ENCODE results near the gene SELENOO.

Gene SELENOO

GRCh38 chr22:50206599-50206998, 5.8 kb downstream of the SELENOO start:
- H2BK120ac ChIP-seq (ENCODE audit: low read depth, low read length): no peak overlapping the region
- H3K9me3 ChIP-seq (replicated peaks in 1 of 2; ENCODE audit: control insufficient read depth in 2 of 2, insufficient read depth in 1 of 2, low read depth in 1 of 2, low read length in 2 of 2): peaks cover 2 to 14% of the 10 kb centered on the region in 2 donors
- no peak overlapping the region for H4K91ac ChIP-seq (ENCODE audit: low read depth, low read length, poor library complexity)
- peak overlapping the region; percentile 90 for H3K14ac ChIP-seq (ENCODE audit: low read length)
- peaks cover 7 to 16% of the 10 kb centered on the region in 2 donors for H3K4me1 ChIP-seq (ENCODE audit: control insufficient read depth in 2 of 2, insufficient read depth in 1 of 2, low read depth in 1 of 2, low read length in 2 of 2)
- H4K8ac ChIP-seq (ENCODE audit: low read depth, low read length): no peak overlapping the region
- peaks cover 28 to 68% of the 10 kb centered on the region in 2 donors for H3K36me3 ChIP-seq (replicated peaks in 1 of 2; ENCODE audit: control insufficient read depth in 2 of 2, insufficient read depth in 2 of 2, low read length in 2 of 2)
- peaks cover 11% of the 10 kb centered on the region for H3K79me1 ChIP-seq (ENCODE audit: low read depth, low read length)
- H3K23ac ChIP-seq (ENCODE audit: low read depth, low read length, poor library complexity): peak overlapping the region; percentile 43
- no peak for DNase-seq (ENCODE audit: low spot score)
- WGBS, 2 donors (ENCODE audit: extremely low coverage in 2 of 2, insufficient read length in 2 of 2, insufficient replicate concordance in 1 of 2): no CpG with 5 or more reads among the region's 10 CpGs
- H3K18ac ChIP-seq (ENCODE audit: low read length): no peak overlapping the region
- no peak overlapping the region for H3K4me3 ChIP-seq (ENCODE audit: low read length in 2 of 2)
- no peak overlapping the region for H2BK15ac ChIP-seq (ENCODE audit: low read length)
- H3K27ac ChIP-seq (replicated peaks; ENCODE audit: low read length): no peak overlapping the region
- H3K27me3 ChIP-seq (ENCODE audit: control insufficient read depth in 3 of 3, insufficient read depth in 3 of 3, low read depth in 1 of 3, low read length in 3 of 3): no peaks in the 10 kb centered on the region
- no peak overlapping the region for H2BK5ac ChIP-seq (ENCODE audit: low read length)
- H3K9ac ChIP-seq (ENCODE audit: low read depth, low read length, poor library complexity): peak overlapping the region; percentile 70
- no peak overlapping the region for H3K4ac ChIP-seq (ENCODE audit: low read length)
- H2BK12ac ChIP-seq (ENCODE audit: low read length): no peak overlapping the region
- no peak overlapping the region for H2AK5ac ChIP-seq (ENCODE audit: low read depth, low read length)
- no peak overlapping the region for H3K4me2 ChIP-seq (ENCODE audit: insufficient read depth, low read length, poor library complexity, severe bottlenecking)
- H2AFZ ChIP-seq (ENCODE audit: low read length): no peak overlapping the region

- Histone ChIP-seq H3K23ac (ENCODE audit: low read depth, low read length, poor library complexity) (no peak overlapping the region), H2BK120ac (ENCODE audit: low read depth, low read length) (no peak overlapping the region), H4K8ac (ENCODE audit: low read depth, low read length) (peak overlapping the region; percentile 6), H4K91ac (ENCODE audit: low read depth, low read length, poor library complexity) (no peak overlapping the region), H2AFZ (ENCODE audit: low read length) (no peak overlapping the region), H2BK5ac (ENCODE audit: low read length) (no peak overlapping the region), H3K27me3 (ENCODE audit: control insufficient read depth in 3 of 3, insufficient read depth in 3 of 3, low read depth in 1 of 3, low read length in 3 of 3) (no peaks in the 10 kb centered on the region), H2BK12ac (ENCODE audit: low read length) (no peak overlapping the region), H3K4me3 (ENCODE audit: low read length in 2 of 2) (no peak overlapping the region), H3K79me1 (ENCODE audit: low read depth, low read length) (peaks cover 5% of the 10 kb centered on the region), H2BK15ac (ENCODE audit: low read length) (no peak overlapping the region), H3K4me1 (ENCODE audit: control insufficient read depth in 2 of 2, insufficient read depth in 1 of 2, low read depth in 1 of 2, low read length in 2 of 2) (peaks cover 0 to 8% of the 10 kb centered on the region in 2 donors), H3K14ac (ENCODE audit: low read length) (no peak overlapping the region), H3K9me3 (replicated peaks in 1 of 2; ENCODE audit: control insufficient read depth in 2 of 2, insufficient read depth in 1 of 2, low read depth in 1 of 2, low read length in 2 of 2) (peaks cover 2 to 13% of the 10 kb centered on the region in 2 donors), H3K36me3 (replicated peaks in 1 of 2; ENCODE audit: control insufficient read depth in 2 of 2, insufficient read depth in 2 of 2, low read length in 2 of 2) (peaks cover 33 to 77% of the 10 kb centered on the region in 2 donors), H2AK5ac (ENCODE audit: low read depth, low read length) (no peak overlapping the region), H3K18ac (ENCODE audit: low read length) (no peak overlapping the region), H3K4ac (ENCODE audit: low read length) (no peak overlapping the region), H3K9ac (ENCODE audit: low read depth, low read length, poor library complexity) (no peak overlapping the region), H3K4me2 (ENCODE audit: insufficient read depth, low read length, poor library complexity, severe bottlenecking) (no peak overlapping the region), H3K27ac (replicated peaks; ENCODE audit: low read length) (no peak overlapping the region)
- DNase-seq (ENCODE audit: low spot score): no peak
- no CpG with 5 or more reads among the region's 23 CpGs for WGBS, 2 donors (ENCODE audit: extremely low coverage in 2 of 2, insufficient read length in 2 of 2, insufficient replicate concordance in 1 of 2)
Measured at GRCh38 chr22:50207383-50208140, 6.8 kb downstream of the SELENOO start.

GRCh38 chr22:50208430-50208938, 7.7 kb downstream of the SELENOO start:
- H3K4ac ChIP-seq (ENCODE audit: low read length): no peak overlapping the region
- no peak overlapping the region for H2BK15ac ChIP-seq (ENCODE audit: low read length)
- H3K14ac ChIP-seq (ENCODE audit: low read length): no peak overlapping the region
- no peak overlapping the region for H2AFZ ChIP-seq (ENCODE audit: low read length)
- no peak overlapping the region for H3K4me3 ChIP-seq (ENCODE audit: low read length in 2 of 2)
- no peak overlapping the region for H4K91ac ChIP-seq (ENCODE audit: low read depth, low read length, poor library complexity)
- H3K9ac ChIP-seq (ENCODE audit: low read depth, low read length, poor library complexity): no peak overlapping the region
- H3K79me1 ChIP-seq (ENCODE audit: low read depth, low read length): peaks cover 5% of the 10 kb centered on the region
- no peak overlapping the region for H2BK120ac ChIP-seq (ENCODE audit: low read depth, low read length)
- H2BK12ac ChIP-seq (ENCODE audit: low read length): no peak overlapping the region
- H3K9me3 ChIP-seq (replicated peaks in 1 of 2; ENCODE audit: control insufficient read depth in 2 of 2, insufficient read depth in 1 of 2, low read depth in 1 of 2, low read length in 2 of 2): peaks cover 2 to 4% of the 10 kb centered on the region in 2 donors
- H3K27me3 ChIP-seq (ENCODE audit: control insufficient read depth in 3 of 3, insufficient read depth in 3 of 3, low read depth in 1 of 3, low read length in 3 of 3): no peaks in the 10 kb centered on the region
- WGBS, 2 donors (ENCODE audit: extremely low coverage in 2 of 2, insufficient read length in 2 of 2, insufficient replicate concordance in 1 of 2): no CpG with 5 or more reads among the region's 22 CpGs
- DNase-seq (ENCODE audit: low spot score): no peak
- H2AK5ac ChIP-seq (ENCODE audit: low read depth, low read length): no peak overlapping the region
- H3K4me1 ChIP-seq (ENCODE audit: control insufficient read depth in 2 of 2, insufficient read depth in 1 of 2, low read depth in 1 of 2, low read length in 2 of 2): peaks cover 0 to 8% of the 10 kb centered on the region in 2 donors
- peaks cover 35 to 77% of the 10 kb centered on the region in 2 donors for H3K36me3 ChIP-seq (replicated peaks in 1 of 2; ENCODE audit: control insufficient read depth in 2 of 2, insufficient read depth in 2 of 2, low read length in 2 of 2)
- H3K23ac ChIP-seq (ENCODE audit: low read depth, low read length, poor library complexity): no peak overlapping the region
- no peak overlapping the region for H4K8ac ChIP-seq (ENCODE audit: low read depth, low read length)
- no peak overlapping the region for H3K27ac ChIP-seq (replicated peaks; ENCODE audit: low read length)
- no peak overlapping the region for H3K18ac ChIP-seq (ENCODE audit: low read length)
- H3K4me2 ChIP-seq (ENCODE audit: insufficient read depth, low read length, poor library complexity, severe bottlenecking): no peak overlapping the region
- no peak overlapping the region for H2BK5ac ChIP-seq (ENCODE audit: low read length)

All from neuronal stem cell (in vitro differentiated cells).